Cardiac septum (tissue), 1 donor: ENCODE data around the gene NCKAP5. TPM values are rescaled to one million over a fixed set of nuclear protein-coding genes. Genes with fewer than 3 reads are reported as not detected.

Experiments used
- DNase-seq: peaks from one replicate; pipeline ENCODE4 v3.0.0-alpha.2; 2020; ENCODE audit warnings: low spot score
- intact Hi-C: fragments of 100-400 bp; cut with DNase I; formaldehyde crosslinking; loops from one replicate; pipeline ENCODE4 v1.14.0; 2022
- total RNA-seq: library from RNA; stranded (reverse); fragmentation: NEBNext Ultra II Directional; extraction: Animal tissue kit (Norgen Biotek cat#: 25700); gene quantifications from one replicate; pipeline ENCODE4 v1.2.1, GENCODE V29; 2021
- donor health status: DM: no; HTN: no; CAD: no.

The NCKAP5 gene
- total RNA-seq, 1 donor from 2014 or later: 10.6 TPM

DNA sequence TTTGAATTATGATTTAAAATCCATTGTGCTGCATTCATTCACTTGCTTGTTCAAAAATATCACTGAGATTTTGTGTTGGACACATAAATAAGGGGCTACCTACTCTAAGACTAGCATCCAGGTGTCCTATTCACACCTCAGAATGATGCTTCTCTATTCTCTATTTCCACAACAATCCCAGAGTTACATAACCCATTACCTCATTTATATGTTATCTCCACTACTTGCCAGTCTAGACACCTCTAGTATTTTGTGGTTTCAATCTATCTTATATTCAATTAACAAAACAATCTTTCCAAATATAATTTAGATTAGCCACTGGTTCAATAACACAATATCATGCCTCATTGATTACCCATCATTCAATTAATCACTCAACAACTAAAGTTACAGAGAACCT is 409.8 kb downstream of the NCKAP5 start:
- intact Hi-C loops: no loop called here
- no peak for DNase-seq

DNA sequence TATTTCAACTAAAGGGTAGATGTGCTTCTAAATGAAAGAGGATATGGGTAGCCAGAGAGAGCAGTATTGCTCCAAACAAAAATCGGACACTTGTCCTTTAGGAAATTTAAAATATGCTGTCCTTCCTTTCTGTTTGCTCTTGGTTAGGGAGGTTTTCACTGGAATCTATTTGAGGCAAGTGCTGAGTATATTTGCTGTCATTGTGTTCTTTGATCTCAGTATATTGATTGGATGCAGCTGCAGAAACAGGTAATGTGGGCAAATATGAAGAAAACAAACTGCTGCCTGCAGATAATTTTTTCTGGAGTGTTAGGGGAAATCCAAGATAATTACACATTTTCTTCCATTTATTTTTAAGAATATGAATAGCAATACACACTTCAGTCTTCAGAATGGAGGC is 410.2 kb downstream of the NCKAP5 start:
- no peak for DNase-seq
- intact Hi-C loops: no loop called here

DNA sequence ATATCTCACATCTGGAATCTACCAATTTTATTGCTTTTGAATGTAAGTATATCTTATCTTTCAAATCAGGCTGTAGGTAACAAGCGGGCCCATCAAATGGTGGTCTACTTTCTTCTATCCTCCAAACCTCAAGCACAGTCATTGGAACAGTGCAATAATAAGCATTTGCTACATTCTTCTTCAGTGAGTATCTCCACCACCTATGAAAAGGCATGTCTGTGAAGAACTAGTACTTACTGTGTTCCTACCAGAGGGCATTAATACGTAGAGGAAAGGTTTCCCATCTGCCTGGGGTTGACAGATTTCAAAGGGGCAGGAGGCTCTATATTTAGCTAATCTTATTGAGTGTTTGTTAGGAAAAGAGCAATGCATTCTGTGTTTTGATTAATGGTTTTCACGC is 411.1 kb downstream of the NCKAP5 start:
- DNase-seq: no peak
- intact Hi-C loops: no loop called here

DNA sequence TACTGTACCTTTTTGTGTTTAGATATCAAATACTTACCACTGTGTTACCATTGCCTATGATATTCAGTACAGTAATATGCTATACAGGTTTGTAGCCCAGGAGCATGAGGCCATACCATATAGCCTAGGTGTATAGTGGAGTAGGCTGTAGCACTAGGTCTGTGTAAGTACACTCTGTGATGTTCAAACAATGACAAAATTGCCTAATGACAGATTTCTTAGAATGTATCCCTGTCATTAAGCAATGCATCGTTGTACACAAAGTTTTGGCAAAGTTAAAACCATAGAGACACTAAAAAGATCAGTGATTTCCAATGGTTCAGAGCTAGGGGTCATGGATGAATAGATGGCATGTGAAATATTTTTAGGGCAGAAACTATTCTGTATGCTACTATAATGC is 415.5 kb downstream of the NCKAP5 start:
- intact Hi-C loops: no loop called here
- DNase-seq: no peak

DNA sequence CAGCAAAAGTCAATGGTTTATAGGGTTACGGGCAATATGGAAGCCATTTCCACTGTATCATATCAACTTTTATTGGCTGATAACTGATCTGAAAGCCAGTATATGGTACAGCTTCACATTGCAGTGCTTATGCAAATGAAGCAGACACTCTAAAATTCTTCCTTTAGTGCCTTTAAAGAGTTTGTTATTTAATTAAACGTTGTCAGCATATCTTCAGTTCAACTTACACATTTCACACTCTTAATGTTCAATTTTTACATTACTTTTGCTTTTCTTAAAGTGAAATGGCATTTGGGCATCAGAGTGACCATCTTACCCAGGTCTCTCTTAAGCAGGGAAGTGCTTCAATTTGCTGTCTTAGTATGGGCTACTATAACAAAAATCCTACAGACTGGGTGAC is 420.1 kb downstream of the NCKAP5 start:
- intact Hi-C loops: no loop called here
- DNase-seq: no peak

DNA sequence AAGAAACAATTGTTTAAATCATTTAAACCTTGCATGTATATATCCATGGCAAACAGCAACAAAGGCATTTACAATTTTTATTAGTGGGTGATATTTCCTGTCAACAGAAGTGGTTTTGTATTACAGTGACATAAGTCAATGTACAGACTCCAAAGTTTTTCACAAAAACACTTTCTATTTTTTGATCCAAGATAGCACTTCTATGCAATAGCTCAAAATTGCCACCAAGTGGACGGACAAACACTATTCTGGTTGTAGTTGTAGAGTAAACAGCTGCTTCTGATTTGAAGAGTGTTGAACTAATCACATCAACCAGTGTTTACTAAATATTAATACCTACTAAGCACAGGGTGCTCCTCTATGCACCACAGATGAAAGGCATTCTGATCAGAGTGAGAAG is 421.4 kb downstream of the NCKAP5 start:
- intact Hi-C loops: no loop called here
- no peak for DNase-seq

DNA sequence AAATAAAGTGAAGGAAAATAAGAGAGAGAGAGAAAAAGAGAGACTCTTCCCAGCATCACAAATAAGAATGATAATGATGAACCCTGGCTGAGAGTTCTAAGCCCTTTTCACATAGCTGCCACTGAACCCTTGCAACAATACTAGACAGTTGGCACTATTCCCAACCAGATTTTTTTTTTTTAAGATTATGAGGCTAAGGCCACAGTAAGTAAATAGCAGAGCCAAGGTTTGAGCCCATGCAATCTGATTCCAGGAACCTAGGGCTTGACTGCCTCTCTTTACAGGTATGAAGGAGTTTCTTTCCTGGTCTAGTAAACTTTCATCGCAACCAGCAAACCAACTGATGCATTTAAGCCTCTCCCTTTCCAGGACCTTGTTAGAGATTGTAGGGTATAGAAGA is 424.6 kb downstream of the NCKAP5 start:
- no peak for DNase-seq
- intact Hi-C loops: no loop called here

DNA sequence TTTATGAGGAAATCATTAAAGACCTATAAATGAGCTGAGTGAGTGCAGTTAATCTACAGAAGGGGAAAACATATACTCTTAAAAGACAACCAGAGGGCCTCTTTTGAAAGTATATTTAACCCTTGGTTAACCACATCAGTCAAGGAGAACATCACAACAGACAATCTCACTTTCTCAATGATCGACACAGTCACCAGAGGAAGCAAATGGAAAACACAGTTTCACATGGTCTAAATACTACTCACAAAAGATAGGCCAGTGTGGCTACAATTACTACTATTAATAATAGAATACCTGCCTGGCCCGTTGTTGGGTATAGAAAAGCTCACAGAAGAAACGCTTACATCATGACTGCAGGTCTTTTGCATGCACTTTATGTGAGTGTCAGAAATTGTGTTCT is 426.2 kb downstream of the NCKAP5 start:
- intact Hi-C loops: no loop called here
- DNase-seq: no peak

DNA sequence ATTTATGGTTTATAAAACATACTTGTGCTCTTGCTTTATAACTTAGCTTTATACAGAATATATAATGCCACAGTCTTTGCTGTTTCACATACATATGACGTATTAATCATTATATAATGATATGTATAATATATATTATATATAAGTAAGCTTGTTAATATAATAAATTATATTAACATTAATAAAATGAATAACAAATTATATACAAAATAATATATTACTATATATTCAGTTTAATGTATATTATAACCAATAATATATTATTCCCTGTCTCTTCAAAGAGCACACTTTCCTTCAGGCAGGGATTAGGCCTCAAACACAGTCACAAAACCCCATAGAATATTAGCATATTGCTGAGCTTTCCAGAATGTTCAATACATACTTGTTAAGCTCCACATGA is 427.6 kb downstream of the NCKAP5 start:
- DNase-seq: no peak
- intact Hi-C loops: no loop called here

DNA sequence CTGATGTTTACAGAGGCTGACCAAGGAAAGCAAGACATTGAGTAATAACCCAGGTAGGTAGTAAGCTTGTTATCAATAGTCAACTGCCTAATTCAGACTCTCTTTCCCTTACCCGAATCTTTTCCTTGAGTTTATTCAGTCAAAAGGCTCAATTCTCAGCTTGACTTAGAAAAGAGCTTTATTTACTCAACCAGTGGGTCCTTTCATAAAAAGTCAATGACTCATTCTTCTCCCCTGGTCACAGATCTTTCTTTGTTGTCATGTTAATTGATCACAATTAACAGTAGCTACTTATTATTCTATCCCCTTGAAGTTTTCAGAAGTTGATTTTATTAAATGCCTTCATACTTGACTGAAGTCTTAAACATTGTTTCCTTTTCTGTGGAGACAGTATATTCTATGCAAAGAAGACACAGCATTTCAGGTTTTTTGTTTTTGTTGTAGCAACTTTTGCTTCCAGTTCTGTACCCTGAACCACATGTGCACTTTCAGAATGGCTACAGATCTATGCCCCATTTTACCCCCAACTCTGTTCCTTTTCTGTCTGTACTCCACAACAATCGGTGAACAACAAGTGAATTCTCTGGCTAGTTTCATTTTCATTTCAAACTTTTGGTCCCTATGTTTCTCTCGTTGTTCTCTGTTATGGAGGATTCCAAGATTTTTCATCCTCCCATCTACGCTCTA is 428.3 kb downstream of the NCKAP5 start:
- no peak for DNase-seq
- intact Hi-C loops: no loop called here

DNA sequence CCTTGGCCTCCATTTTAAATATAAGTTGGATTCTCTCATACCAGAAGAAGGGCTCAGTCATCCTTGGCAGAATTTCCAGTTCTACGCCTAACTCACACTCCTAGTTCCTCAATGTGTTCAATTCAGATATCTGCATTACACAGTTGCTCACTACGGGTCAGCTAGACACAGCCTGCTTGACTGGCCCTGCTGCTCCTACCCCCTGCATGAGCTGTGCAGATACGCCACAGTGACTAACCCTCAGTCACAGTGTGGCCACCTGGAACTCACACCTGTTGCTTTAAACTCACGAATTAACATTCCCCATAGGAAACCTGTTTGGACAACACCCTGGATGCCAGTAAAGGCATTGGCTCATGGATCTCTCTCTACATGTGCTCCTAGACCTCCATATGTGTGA is 429.6 kb downstream of the NCKAP5 start:
- intact Hi-C loops: no loop called here
- DNase-seq: no peak

DNA sequence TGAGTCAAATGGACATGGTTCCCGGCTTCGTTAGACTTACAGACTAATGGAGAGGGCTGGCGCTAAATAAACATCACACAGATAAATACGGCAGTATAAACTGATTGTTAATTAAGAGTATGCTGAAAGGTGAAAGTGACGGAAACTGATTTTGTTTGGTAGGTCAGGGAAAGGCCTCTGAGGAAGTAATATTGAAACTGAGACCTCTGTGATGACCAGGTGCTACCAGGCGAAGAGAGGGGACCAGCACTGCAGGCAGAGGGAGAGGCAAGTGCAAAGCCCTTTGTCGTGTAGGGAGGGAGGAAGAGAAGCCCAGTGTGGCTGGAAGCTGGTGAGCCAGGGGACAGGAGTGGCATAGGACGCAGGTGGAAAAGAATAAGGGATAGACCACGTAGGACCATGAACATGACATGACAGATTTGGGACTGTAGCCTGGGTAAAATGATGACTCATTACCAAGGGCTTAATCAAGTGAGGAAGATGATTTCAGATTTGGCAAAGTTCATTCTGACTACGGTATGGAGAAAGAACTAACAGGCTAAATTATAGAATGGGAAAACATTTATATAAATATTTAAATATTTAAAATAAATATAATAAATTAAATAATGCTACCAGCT is 433.1 kb downstream of the NCKAP5 start:
- no peak for DNase-seq
- intact Hi-C loops: no loop called here

DNA sequence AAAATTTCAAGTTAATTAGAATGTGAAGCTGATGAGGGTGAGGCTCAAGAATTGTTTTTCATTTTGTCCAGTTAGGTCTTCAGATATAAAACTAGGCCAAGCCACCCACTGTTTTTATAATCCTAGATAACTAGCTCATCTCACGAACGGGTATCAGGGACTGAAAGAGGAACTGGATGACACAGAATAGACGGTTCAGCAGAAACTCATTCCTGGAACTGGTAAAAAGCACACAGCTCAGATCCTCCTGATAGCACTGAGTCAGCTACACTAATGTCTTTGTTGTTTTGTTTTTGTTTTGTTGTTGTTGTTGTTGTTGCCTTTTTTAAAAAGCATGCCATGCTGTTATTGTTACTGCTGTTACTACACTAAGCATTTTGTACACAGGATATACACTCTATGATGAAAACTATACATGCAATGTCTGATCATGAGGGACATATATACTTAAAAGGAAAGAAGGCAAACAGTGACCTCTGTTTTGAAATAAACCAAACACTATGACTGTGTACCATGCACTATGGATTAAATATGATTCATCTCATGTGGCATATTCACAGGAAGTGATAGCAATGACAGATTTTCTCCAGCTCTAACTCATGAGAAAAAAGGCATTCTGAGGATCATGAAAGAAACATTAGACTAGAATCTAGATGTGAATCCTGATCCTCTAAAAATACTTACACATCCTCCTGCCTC is 437.6 kb downstream of the NCKAP5 start:
- no peak for DNase-seq
- intact Hi-C loops: no loop called here

DNA sequence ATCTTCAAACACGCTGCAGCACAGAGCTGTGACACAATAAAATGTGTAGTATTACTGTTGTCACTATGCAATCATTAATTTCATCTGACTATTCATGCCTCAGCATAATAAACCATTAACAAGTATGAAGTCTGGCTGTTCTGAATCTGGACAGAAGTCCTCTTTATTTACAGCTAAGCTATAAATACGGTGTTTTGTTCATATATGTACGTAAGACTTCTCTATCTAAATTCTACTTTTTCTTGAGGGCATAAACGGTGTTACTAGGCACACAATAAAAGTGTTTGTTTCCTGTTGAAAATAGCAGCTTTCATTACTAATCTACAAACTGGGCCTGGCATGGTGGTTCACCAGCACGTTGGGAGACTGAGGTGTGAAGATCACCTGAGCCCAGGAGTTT is 443.8 kb downstream of the NCKAP5 start:
- intact Hi-C loops: no loop called here
- no peak for DNase-seq

DNA sequence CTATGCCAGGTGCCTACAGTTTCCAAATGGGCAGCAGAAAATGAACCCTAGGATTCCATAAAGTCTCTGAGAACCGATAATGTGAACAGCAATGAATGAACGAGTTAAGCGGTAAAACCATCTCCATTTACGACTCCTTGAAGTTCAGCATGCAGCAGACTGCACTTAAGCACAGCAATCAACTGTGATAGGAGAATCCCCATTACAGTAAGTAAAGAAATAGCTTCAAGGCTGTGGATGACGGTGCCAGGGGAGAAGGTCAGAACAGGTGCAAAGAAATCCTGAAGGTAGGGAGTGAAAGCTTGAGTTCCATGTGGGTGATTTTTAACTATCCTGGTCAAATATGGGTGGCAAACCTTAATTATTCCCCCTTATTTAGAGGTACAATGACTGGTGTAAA is 444.4 kb downstream of the NCKAP5 start:
- intact Hi-C loops: no loop called here
- no peak for DNase-seq

DNA sequence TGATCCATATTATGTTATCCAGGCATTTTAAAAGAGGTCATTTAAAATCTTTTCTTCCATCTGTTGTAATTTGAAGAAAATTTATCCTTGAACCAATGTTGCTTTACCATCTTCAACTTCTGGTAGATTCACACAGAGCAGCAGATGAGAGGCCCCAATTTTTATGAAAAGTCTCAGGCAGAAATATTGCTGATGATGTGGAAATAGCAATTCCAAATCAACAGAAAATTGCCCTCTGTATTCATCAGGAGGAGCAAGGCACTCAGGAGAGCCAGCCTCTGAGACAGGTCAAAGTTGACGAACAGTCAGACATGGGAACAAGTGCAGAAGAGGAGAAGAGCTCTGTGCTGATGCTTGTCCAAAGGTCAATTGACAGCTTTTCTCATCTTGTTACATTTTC is 444.9 kb downstream of the NCKAP5 start:
- no peak for DNase-seq
- intact Hi-C loops: no loop called here

DNA sequence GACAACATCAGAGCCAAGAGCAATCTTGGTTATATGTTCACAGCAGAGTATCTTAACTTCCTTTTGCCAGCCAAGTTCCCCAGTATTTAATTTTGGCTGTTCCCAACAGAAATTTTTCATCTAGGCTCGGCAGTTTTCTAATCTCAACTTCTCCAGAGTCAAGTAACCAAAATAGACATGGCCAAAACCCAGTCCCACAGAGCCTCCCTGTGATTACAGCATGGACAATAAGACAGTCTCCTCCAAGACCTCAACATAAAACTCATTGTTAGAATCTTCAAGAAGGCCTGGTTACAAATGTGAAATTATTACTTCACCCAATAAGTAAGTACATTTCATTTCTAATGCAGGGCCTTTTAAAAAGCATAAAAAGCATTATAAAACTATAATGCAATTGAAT is 445.7 kb downstream of the NCKAP5 start:
- no peak for DNase-seq
- intact Hi-C loops: no loop called here

DNA sequence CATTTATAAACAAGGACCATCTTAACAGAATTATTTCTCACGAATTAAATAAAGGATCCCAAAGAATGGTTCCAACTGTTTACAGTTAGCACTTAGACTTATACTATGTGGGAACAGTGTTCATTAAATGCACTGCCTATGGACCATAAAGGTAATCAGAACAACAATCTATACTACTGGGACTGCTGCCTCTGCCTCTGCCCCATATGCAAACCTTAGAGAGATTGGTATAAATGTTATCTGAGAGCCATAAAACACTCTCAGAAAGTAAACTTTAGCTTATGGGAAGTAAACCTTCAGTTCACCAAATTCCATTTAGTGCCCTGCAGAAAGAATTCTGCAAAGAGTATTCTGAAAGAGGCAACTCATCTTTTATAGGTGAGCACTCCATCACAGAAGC is 448.0 kb downstream of the NCKAP5 start:
- intact Hi-C loops: no loop called here
- no peak for DNase-seq

DNA sequence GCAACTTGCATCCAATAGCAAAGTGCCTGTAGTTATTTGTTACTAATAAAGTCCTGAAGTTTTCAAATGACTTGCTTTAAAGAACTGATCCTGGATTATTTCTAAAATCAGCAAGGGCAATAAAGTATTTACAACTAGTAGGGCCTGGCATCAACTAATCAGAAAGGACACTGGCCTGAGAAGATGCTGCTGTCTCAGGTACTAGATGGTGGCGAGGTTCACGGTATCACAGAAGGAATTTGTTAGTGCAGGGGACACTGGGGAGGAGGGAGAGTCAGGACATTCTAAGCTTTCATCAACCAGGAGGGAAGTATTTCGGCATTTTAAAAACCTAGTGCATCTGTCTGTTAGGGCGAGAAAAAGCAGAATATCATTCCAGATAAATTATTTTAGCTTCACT is 458.1 kb downstream of the NCKAP5 start:
- DNase-seq: no peak
- intact Hi-C loops: no loop called here

DNA sequence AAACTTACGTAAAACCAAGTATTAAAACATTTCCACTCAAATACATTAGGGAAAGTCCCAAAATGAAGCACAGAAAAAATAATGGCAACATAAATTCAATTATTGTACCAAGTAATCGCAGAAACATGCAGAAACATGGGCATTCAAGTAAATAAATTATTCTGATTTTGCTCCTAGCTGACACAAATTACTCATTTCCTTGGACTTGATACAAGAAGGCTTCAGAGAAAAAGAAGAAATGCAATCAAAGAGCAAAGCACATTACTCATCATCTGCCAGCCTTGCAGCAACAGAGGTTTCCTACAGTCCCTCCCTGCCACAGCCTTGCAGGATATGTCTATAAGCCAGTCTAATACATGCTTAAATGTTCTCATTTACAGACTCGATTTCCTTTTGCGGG is 458.5 kb downstream of the NCKAP5 start:
- intact Hi-C loops: no loop called here
- DNase-seq: no peak

DNA sequence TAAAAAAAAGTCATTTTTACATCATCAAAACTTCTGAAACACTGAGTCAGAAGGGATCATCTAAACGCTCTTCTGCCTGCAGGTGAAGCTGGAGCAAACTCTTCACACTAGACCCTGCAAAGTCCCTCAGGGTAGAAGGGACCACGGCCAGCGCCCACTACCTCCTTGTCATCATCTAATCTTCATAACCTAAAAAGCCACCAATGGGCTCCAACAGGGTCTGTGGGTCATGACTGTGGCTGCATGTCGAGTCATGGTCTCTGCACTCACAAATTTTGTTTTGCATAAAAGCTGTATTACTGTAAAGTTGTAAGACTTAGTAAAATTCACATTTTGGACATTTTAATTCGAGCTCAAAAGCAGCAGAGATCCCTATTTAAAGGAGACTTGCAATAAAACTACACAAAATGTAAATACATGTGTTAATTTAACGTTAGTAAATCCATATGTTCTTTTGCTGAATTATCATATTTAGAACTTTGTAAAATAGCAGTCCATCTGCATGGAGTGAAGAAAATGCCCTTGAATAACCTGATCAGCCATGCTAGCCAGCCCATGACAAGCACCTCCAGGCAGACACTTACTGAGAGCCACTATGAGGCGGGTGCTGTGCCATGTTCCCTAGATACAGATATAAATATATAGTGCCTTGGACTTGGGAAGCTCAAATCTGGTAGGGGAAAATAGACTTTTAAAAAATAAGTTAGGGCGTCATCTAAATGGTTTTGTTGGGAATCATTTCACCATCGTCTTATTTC is 461.0 kb downstream of the NCKAP5 start:
- DNase-seq: no peak
- intact Hi-C loops: no loop called here
